HepG2 (cell line): ENCODE data around the gene ZNF222. TPM values are rescaled to one million over a fixed set of nuclear protein-coding genes. Genes with fewer than 3 reads are reported as not detected.
A peak's percentile ranks its signal among the peaks of the same experiment; 100 is the strongest.

Source experiments
- BCL6 ChIP-seq: IDR thresholded peaks from 2 replicates; pipeline ENCODE4 v1.6.1; 2016; ENCODE audit warnings: missing genetic modification reagents, missing compliant biosample characterization
- DR1 ChIP-seq: sonication (generic); formaldehyde crosslinking; IDR thresholded peaks from 2 replicates; pipeline ENCODE4 v1.8.0; 2021; ENCODE audit warnings: mild to moderate bottlenecking, missing genetic modification reagents, inconsistent platforms
- E2F1 ChIP-seq: sonication (generic); formaldehyde crosslinking; IDR thresholded peaks from 2 replicates; pipeline ENCODE4 v1.5.0; 2020; ENCODE audit warnings: missing genetic modification reagents
- HNF1A ChIP-seq, 2 experiments: sonication (generic) in 1 of 2; formaldehyde crosslinking in 1 of 2; IDR thresholded peaks; 2 replicates each; pipeline versions ENCODE4 v1.4.0 to v1.6.1; 2016 to 2020; ENCODE audit warnings: borderline replicate concordance in 1 of 2, low read depth in 1 of 2, mild to moderate bottlenecking in 1 of 2, missing genetic modification reagents in 1 of 2
- HNRNPL ChIP-seq: fragments of 200-400 bp; formaldehyde crosslinking; IDR thresholded peaks from 2 replicates; pipeline ENCODE4 v1.6.1; 2017; ENCODE audit warnings: mild to moderate bottlenecking, low read depth, low read length
- IKZF1 ChIP-seq: fragments of 450-650 bp; IDR thresholded peaks from 2 replicates; pipeline ENCODE4 v1.7.1; 2016
- KDM1A ChIP-seq: IDR thresholded peaks from 2 replicates; pipeline ENCODE4 v1.6.1; 2016; ENCODE audit warnings: missing compliant biosample characterization
- MAF1 ChIP-seq: sonication (generic); formaldehyde crosslinking; IDR thresholded peaks from 2 replicates; pipeline ENCODE4 v1.5.0; 2020; ENCODE audit warnings: missing genetic modification reagents, borderline replicate concordance
- NFRKB ChIP-seq: fragments of 450-650 bp; IDR thresholded peaks from 2 replicates; pipeline ENCODE4 v1.6.1; 2017
- PCBP1 ChIP-seq: fragments of 200-400 bp; formaldehyde crosslinking; IDR thresholded peaks from 2 replicates; pipeline ENCODE4 v1.6.1; 2017; ENCODE audit warnings: mild to moderate bottlenecking, low read depth, low read length, borderline replicate concordance
- PLRG1 ChIP-seq: fragments of 450-650 bp; conservative IDR thresholded peaks from 2 replicates; pipeline ENCODE4 v1.6.1; 2016
- SKI ChIP-seq: fragments of 450-650 bp; IDR thresholded peaks from one replicate; pipeline ENCODE4 v1.6.1; 2018; ENCODE audit warnings: mild to moderate bottlenecking; ENCODE audit not compliant: partially characterized antibody
- SP4 ChIP-seq: sonication (generic); formaldehyde crosslinking; IDR thresholded peaks from 2 replicates; pipeline ENCODE4 v1.8.1; 2023; ENCODE audit warnings: mild to moderate bottlenecking, missing genetic modification reagents
- TBX2 ChIP-seq: sonication (generic); formaldehyde crosslinking; IDR thresholded peaks from 2 replicates; pipeline ENCODE4 v1.5.0; 2020; ENCODE audit warnings: missing genetic modification reagents, mild to moderate bottlenecking, borderline replicate concordance
- TP53 ChIP-seq: sonication (generic); formaldehyde crosslinking; conservative IDR thresholded peaks from 2 replicates; pipeline ENCODE4 v1.4.0; 2020; ENCODE audit warnings: missing genetic modification reagents
- ZNF264 ChIP-seq: sonication (generic); formaldehyde crosslinking; IDR thresholded peaks from 2 replicates; pipeline ENCODE4 v1.4.0; 2020; ENCODE audit warnings: missing genetic modification reagents
- ZNF383 ChIP-seq: sonication (generic); formaldehyde crosslinking; IDR thresholded peaks from 2 replicates; pipeline ENCODE4 v1.4.0; 2020; ENCODE audit warnings: missing genetic modification reagents, mild to moderate bottlenecking, borderline replicate concordance
- ZNF513 ChIP-seq: sonication (generic); formaldehyde crosslinking; conservative IDR thresholded peaks from 2 replicates; pipeline ENCODE4 v1.5.0; 2020; ENCODE audit warnings: missing genetic modification reagents
- ZNF552 ChIP-seq: sonication (generic); formaldehyde crosslinking; IDR thresholded peaks from 2 replicates; pipeline ENCODE4 v1.9.0; 2022; ENCODE audit warnings: missing genetic modification reagents, mild to moderate bottlenecking, borderline replicate concordance
- ZNF644 ChIP-seq: IDR thresholded peaks from 2 replicates; pipeline ENCODE4 v1.6.1; 2016; ENCODE audit warnings: low read depth
- ZNF652 ChIP-seq: IDR thresholded peaks from 2 replicates; pipeline ENCODE4 v1.6.1; 2016; ENCODE audit warnings: low read depth, borderline replicate concordance
- ZNF768 ChIP-seq: sonication (generic); formaldehyde crosslinking; IDR thresholded peaks from 2 replicates; pipeline ENCODE4 v1.4.0; 2020; ENCODE audit warnings: missing genetic modification reagents
- ZNF773 ChIP-seq: sonication (generic); formaldehyde crosslinking; IDR thresholded peaks from 2 replicates; pipeline ENCODE4 v1.4.0; 2020; ENCODE audit warnings: missing genetic modification reagents, borderline replicate concordance
- polyA plus RNA-seq, 8 experiments: library from polyadenylated mRNA; depleted of rRNA in 3 of 8; stranded (reverse) in 7 of 8; unstranded in 1 of 8; fragments of >200 nt; fragmentation: Illumina TruSeq in 4 of 8; extraction: Trizol in 4 of 8; gene quantifications; 2 replicates each; pipeline versions ENCODE4 v1.2.1 to v1.2.3, GENCODE V29; 2011 to 2016; ENCODE audit warnings: low read depth in 4 of 8, missing spikeins in 1 of 8, mixed read lengths in 1 of 8; ENCODE audit not compliant: insufficient read depth in 1 of 8
- total RNA-seq, 5 experiments: library from RNA; depleted of rRNA; stranded (reverse); fragments of >200 nt; fragmentation: Illumina TruSeq; extraction: Trizol; gene quantifications; 2 replicates each; pipeline ENCODE4 v1.2.3, GENCODE V29; 2016; ENCODE audit warnings: low read depth in 1 of 5
- TF ChIP-seq, protein P1 (sequence below): sonication (generic); formaldehyde crosslinking; IDR thresholded peaks from 2 replicates; pipeline ENCODE4 v1.4.0; 2020; ENCODE audit warnings: low read depth, mild to moderate bottlenecking, missing genetic modification reagents

Gene ZNF222
- total and polyA plus RNA-seq, 2 of the 13 experiments (the other 11 are each of a cell fraction or from before 2014, with no cell fraction given), result 2.2 to 6.2 TPM

DNA sequence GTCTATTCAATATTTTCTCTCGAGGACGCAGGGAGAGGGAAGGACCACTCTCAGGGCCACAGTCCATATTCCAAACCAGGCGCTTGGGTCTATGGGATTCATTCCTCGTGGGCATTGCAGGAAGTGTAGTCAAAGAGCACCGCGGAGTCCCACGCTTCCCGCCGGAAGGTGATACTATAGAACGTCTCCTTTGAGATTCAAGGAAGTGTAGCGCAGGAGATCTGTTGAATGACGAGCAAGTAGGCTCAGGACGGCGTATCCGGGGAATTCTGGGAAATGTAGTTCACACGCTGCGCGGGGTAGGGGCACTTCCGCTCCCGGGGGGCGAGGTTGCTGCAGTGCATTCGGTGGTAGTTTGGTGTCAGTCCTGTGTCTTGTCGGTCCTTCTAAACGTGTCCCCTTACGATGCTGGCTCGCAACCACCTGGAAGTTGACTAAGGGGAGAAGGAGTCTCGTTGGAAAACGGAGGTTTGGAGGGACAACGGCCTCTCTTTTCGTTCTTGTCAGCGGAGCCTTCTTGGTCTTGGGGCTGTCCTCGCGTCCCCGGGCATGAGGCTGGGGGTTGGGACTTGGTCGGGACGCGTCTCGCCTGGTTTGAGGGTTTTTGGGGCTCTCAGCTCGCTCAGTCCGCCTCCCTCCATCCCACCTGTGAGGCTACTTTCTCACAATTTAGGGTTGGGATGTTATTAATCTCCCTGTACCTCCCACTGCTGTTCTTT lies 46.8 kb downstream of the ZNF222 start, which contains the start of gene ZNF284 (continued):
- TF ChIP-seq ZNF768 (CRISPR knock-in tag), result no peak
- 0 out of 2 replicates have a peak, but pooled peaks have one; percentile 13 for TF ChIP-seq ZNF264 (CRISPR knock-in tag)
- peak; percentile 51; the same call in 1 of the 2 replicates for TF ChIP-seq MAF1 (CRISPR knock-in tag)
- no peak for TF ChIP-seq SKI
- no peak for TF ChIP-seq ZNF513 (CRISPR knock-in tag)
- TF ChIP-seq ZNF773, result no peak
- peak; percentile 32; the same call in 1 of the 2 replicates for TF ChIP-seq ZNF652 (CRISPR knock-in tag)
- TF ChIP-seq E2F1 (CRISPR knock-in tag), result peak; percentile 62; the same call in 1 of the 2 replicates
- TF ChIP-seq, protein P1, sequence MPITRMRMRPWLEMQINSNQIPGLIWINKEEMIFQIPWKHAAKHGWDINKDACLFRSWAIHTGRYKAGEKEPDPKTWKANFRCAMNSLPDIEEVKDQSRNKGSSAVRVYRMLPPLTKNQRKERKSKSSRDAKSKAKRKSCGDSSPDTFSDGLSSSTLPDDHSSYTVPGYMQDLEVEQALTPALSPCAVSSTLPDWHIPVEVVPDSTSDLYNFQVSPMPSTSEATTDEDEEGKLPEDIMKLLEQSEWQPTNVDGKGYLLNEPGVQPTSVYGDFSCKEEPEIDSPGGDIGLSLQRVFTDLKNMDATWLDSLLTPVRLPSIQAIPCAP, result no peak
- TF ChIP-seq PLRG1, result no peak
- no peak for TF ChIP-seq HNRNPL
- TF ChIP-seq HNF1A (IDR thresholded peaks at IDR 0.05; ENCODE audit: low read depth), result no peak
- TF ChIP-seq HNF1A (CRISPR knock-in tag; IDR thresholded peaks at IDR 0.05; ENCODE audit: borderline replicate concordance), result no peak
- TF ChIP-seq SP4 (CRISPR knock-in tag), result no peak
- TF ChIP-seq DR1 (CRISPR knock-in tag), result no peak
- TF ChIP-seq NFRKB, result no peak
- TF ChIP-seq KDM1A (CRISPR knock-in tag), result no peak
- TF ChIP-seq ZNF383 (CRISPR knock-in tag), result no peak
- TF ChIP-seq TP53 (CRISPR knock-in tag), result no peak
- TF ChIP-seq BCL6 (CRISPR knock-in tag), result peak; percentile 54
- TF ChIP-seq ZNF552 (CRISPR knock-in tag), result no peak
- TF ChIP-seq ZNF644 (CRISPR knock-in tag), result no peak
- no peak for TF ChIP-seq IKZF1
- peak; percentile 50; the same call in 1 of the 2 replicates for TF ChIP-seq TBX2
- no peak for TF ChIP-seq PCBP1
